PC-9 (cell line): ENCODE measurements around the gene PCDHGA5. TPM values are rescaled to one million over a fixed set of nuclear protein-coding genes. Genes with fewer than 3 reads are reported as not detected.

Source experiments
- BruUV-seq: library from RNA; stranded (reverse); fragments of 400-500 nt; replicated peaks from 2 replicates; lab custom pipeline; 2021; lab: Mats Ljungman, UMichigan
- CTCF ChIA-PET: fragments of 300-600 bp; sonication (Branson Sonifier 250); formaldehyde crosslinking; loops from one replicate; lab custom pipeline; 2022; ENCODE audit warnings: antibody characterized with exemption; lab: Charles Lee
- POLR2A ChIA-PET: fragments of 300-600 bp; sonication (Branson Sonifier 250); formaldehyde crosslinking; loops from one replicate; lab custom pipeline; 2022; ENCODE audit warnings: antibody characterized with exemption; ENCODE audit not compliant: unreplicated experiment; lab: Charles Lee
- DNase-seq, 2 experiments: peaks; one replicate each; pipeline versions ENCODE4 v3.0.0 to v3.0.0-alpha.2; 2015 to 2022; ENCODE audit warnings: mixed read lengths in 1 of 2
- H2AFZ ChIP-seq: fragments of 200-600 bp; sonication (generic); 2 replicates; pipeline ENCODE4 v1.8.1; 2017; ENCODE audit warnings: antibody characterized with exemption
- H3F3A ChIP-seq: fragments of 200-600 bp; sonication (generic); 2 replicates; pipeline ENCODE4 v1.8.1; 2017; ENCODE audit warnings: antibody characterized with exemption, mild to moderate bottlenecking, low read depth; ENCODE audit not compliant: insufficient read depth
- H3K27ac ChIP-seq: fragments of 200-600 bp; sonication (generic); 2 replicates; pipeline ENCODE4 v1.6.1; 2016; ENCODE audit warnings: mixed run types
- H3K27me3 ChIP-seq: fragments of 200-600 bp; sonication (generic); 2 replicates; pipeline ENCODE4 v1.6.1; 2016; ENCODE audit warnings: low read depth, mixed run types; ENCODE audit not compliant: insufficient read depth
- H3K36me3 ChIP-seq: fragments of 200-600 bp; sonication (generic); 2 replicates; pipeline ENCODE4 v1.6.1; 2016; ENCODE audit warnings: low read depth, mixed run types
- H3K4me1 ChIP-seq: fragments of 200-600 bp; sonication (generic); replicated peaks from 2 replicates; pipeline ENCODE4 v1.6.1; 2016; ENCODE audit warnings: mixed run types; ENCODE audit not compliant: insufficient read depth
- H3K4me2 ChIP-seq: fragments of 200-600 bp; sonication (generic); 2 replicates; pipeline ENCODE4 v1.6.1; 2017; ENCODE audit warnings: mixed run types
- H3K4me3 ChIP-seq: fragments of 200-600 bp; sonication (generic); 2 replicates; pipeline ENCODE4 v1.6.1; 2016; ENCODE audit warnings: mixed run types
- H3K79me2 ChIP-seq: fragments of 200-600 bp; sonication (generic); 2 replicates; pipeline ENCODE4 v1.6.1; 2017; ENCODE audit warnings: low read depth, mixed run types
- H3K9me2 ChIP-seq: fragments of 200-600 bp; sonication (generic); 2 replicates; pipeline ENCODE4 v1.8.1; 2017; ENCODE audit warnings: mild to moderate bottlenecking; ENCODE audit not compliant: insufficient read depth
- H3K9me3 ChIP-seq: fragments of 200-600 bp; sonication (generic); 2 replicates; pipeline ENCODE4 v1.8.1; 2016; ENCODE audit warnings: low read depth; ENCODE audit not compliant: insufficient read depth
- H4K20me1 ChIP-seq: fragments of 200-600 bp; sonication (generic); 2 replicates; pipeline ENCODE4 v1.8.1; 2017; ENCODE audit not compliant: insufficient read depth
- CTCF ChIP-seq: fragments of 200-600 bp; sonication (generic); conservative IDR thresholded peaks from 2 replicates; pipeline ENCODE4 v1.6.1; 2017; ENCODE audit warnings: mixed run types, antibody characterized with exemption, mild to moderate bottlenecking, moderate library complexity
- EZH2 ChIP-seq: fragments of 200-600 bp; sonication (generic); IDR thresholded peaks from 2 replicates; pipeline ENCODE4 v1.8.0; 2017; ENCODE audit warnings: antibody characterized with exemption, low read depth
- intact Hi-C: fragments of 100-400 bp; cut with micrococcal nuclease; formaldehyde crosslinking; loops from one replicate; pipeline ENCODE4 v1.10.0; 2022; ENCODE audit not compliant: unreplicated experiment
- total RNA-seq: library from RNA; stranded (reverse); gene quantifications from 2 replicates; pipeline ENCODE4 v1.2.3, GENCODE V29; 2021

The PCDHGA5 gene
- total RNA-seq, 1 experiment from 2014 or later = 0.13 TPM

GRCh38 chr5:141319699-141320098, 44.3 kb upstream of the PCDHGA5 start:
- H3K36me3 ChIP-seq = peaks cover 29% of the 10 kb centered on the region
- peaks cover 56% of the 10 kb centered on the region for H3K9me3 ChIP-seq
- H3K4me1 ChIP-seq = 0 out of 2 replicates have a peak, but pooled peaks cover 5% of the 10 kb centered on the region
- ChIA-PET POLR2A (interaction anchor here (0.6 to 0.9 kb wide), 4 partner anchors 139 to 298 kb away, joined by 3 to 7 read pairs (median 5); no protein-coding TSS in a partner anchor), CTCF (interaction anchor here (0.5 to 1.3 kb wide), 5 partner anchors 9 to 244 kb away, joined by 3 to 5 read pairs (median 4); partner anchors contain the start of genes PCDHGA1 and PCDHGB2)
- H3K27ac ChIP-seq = no peak overlapping the region
- 0 out of 2 replicates have a peak, but pooled peaks cover 6% of the 10 kb centered on the region for H3K27me3 ChIP-seq
- H3K79me2 ChIP-seq = peaks cover 25% of the 10 kb centered on the region
- DNase-seq = no peak
- H3K4me3 ChIP-seq = peak overlapping the region; percentile 89
- H3K4me2 ChIP-seq = peak overlapping the region; percentile 76
- no TSS peak for BruUV-seq
- no peak for TF ChIP-seq EZH2
- TF ChIP-seq CTCF = no peak
- no peak overlapping the region for H2AFZ ChIP-seq
- no peaks in the 10 kb centered on the region for H3K9me2 ChIP-seq
- H3F3A ChIP-seq = peaks cover 45% of the 10 kb centered on the region
- intact Hi-C loops = loop anchor here (10.0 kb wide), 2 partner anchors 95 to 205 kb away; partner anchors contain the start of genes PCDHGA10 and PCDHGB7
- no peaks in the 10 kb centered on the region for H4K20me1 ChIP-seq

- TF ChIP-seq CTCF (peak; percentile 88), EZH2 (no peak)
- peak within 1 kb of the TSS; percentile 89 for H3K4me3 ChIP-seq
- H2AFZ ChIP-seq = peak within 1 kb of the TSS; percentile 92
- peaks cover 56% of the 10 kb centered on the region for H3K9me3 ChIP-seq
- H3K9me2 ChIP-seq = no peaks in the 10 kb centered on the region
- H4K20me1 ChIP-seq = no peaks in the 10 kb centered on the region
- peaks cover 29% of the 10 kb centered on the region for H3K36me3 ChIP-seq
- intact Hi-C loops = loop anchor here (10.0 kb wide), 2 partner anchors 94 to 204 kb away; partner anchors contain the start of genes PCDHGA10 and PCDHGB7
- H3K4me2 ChIP-seq = peak within 1 kb of the TSS; percentile 76
- peaks cover 45% of the 10 kb centered on the region for H3F3A ChIP-seq
- ChIA-PET POLR2A (interaction anchor here (0.5 to 0.9 kb wide), 10 partner anchors 10 to 332 kb away, joined by 3 to 8 read pairs (median 4); partner anchors contain the start of genes PCDHGA10 and PCDHGC3), CTCF (interaction anchor here (0.5 to 1.3 kb wide), 7 partner anchors 8 to 525 kb away, joined by 3 to 7 read pairs (median 4); partner anchors contain the start of genes PCDHGA1 and PCDHGB2)
- peaks cover 25% of the 10 kb centered on the region for H3K79me2 ChIP-seq
- BruUV-seq = TSS peak; percentile 87
- H3K27me3 ChIP-seq = 0 out of 2 replicates have a peak, but pooled peaks cover 6% of the 10 kb centered on the region
- peak within 1 kb of the TSS; percentile 91 for H3K27ac ChIP-seq
- H3K4me1 ChIP-seq = 0 out of 2 replicates have a peak, but pooled peaks cover 5% of the 10 kb centered on the region
- DNase-seq = peak; percentile 75 to 90
Observed at GRCh38 chr5:141320225-141321169, 43.5 kb upstream of the PCDHGA5 start, which contains the start of gene TAF7. Gene TAF7 (minus strand): TSS chr5:141320784. CDS start chr5:141320044, 740 bp downstream.

- Histone ChIP-seq H3K4me3 (no peak overlapping the region), H3K9me3 (peaks cover 52% of the 10 kb centered on the region), H3K36me3 (peaks cover 29% of the 10 kb centered on the region), H3K9me2 (no peaks in the 10 kb centered on the region), H4K20me1 (no peaks in the 10 kb centered on the region), H3F3A (peaks cover 36% of the 10 kb centered on the region), H3K27ac (no peak overlapping the region), H3K79me2 (peaks cover 25% of the 10 kb centered on the region), H3K27me3 (peaks cover 6% of the 10 kb centered on the region; the same call in 1 of the 2 replicates), H2AFZ (no peak overlapping the region), H3K4me2 (no peak overlapping the region), H3K4me1 (0 out of 2 replicates have a peak, but pooled peaks cover 5% of the 10 kb centered on the region)
- ChIA-PET CTCF (no interaction called here), POLR2A (no interaction called here)
- BruUV-seq = no TSS peak
- intact Hi-C loops = loop anchor here (10.0 kb wide), 2 partner anchors 93 to 203 kb away; partner anchors contain the start of genes PCDHGA10 and PCDHGB7
- TF ChIP-seq EZH2 = no peak
- no peak for TF ChIP-seq CTCF
- DNase-seq = no peak
Observed at GRCh38 chr5:141322261-141322660, 41.7 kb upstream of the PCDHGA5 start.
